ENCODE data around the gene ALX4.

ALX4 gene

DNA sequence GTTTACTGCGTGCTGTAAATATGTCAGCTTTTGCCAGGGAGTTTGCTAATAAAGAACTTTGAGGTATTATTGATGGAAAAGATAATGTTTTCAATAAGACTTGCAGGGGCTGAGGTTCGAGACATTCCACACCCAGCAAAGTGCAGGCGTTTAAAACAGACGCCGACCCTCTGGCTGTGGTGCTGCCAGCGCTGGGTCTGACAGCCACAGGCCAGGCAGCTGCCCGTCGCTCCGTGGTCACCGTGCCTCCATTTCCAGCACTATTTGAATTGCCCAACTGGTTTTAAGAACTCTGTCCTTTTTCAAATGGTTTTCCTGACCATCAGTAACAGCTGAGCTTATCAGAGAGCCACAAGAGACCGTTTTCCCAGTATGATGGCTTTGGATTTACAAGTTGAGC, 28.1 kb upstream of the ALX4 start:
- peak; percentile 40 for DNase-seq (ENCODE audit: extremely low spot score)
- CTCF ChIA-PET, result no interaction called here
- POLR2A ChIA-PET, result no interaction called here
- TF ChIP-seq SUZ12 (IDR thresholded peaks at IDR 0.05), result no peak
- TF ChIP-seq, protein P1, sequence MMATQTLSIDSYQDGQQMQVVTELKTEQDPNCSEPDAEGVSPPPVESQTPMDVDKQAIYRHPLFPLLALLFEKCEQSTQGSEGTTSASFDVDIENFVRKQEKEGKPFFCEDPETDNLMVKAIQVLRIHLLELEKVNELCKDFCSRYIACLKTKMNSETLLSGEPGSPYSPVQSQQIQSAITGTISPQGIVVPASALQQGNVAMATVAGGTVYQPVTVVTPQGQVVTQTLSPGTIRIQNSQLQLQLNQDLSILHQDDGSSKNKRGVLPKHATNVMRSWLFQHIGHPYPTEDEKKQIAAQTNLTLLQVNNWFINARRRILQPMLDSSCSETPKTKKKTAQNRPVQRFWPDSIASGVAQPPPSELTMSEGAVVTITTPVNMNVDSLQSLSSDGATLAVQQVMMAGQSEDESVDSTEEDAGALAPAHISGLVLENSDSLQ (IDR thresholded peaks at IDR 0.05), result peak; percentile 44

DNA sequence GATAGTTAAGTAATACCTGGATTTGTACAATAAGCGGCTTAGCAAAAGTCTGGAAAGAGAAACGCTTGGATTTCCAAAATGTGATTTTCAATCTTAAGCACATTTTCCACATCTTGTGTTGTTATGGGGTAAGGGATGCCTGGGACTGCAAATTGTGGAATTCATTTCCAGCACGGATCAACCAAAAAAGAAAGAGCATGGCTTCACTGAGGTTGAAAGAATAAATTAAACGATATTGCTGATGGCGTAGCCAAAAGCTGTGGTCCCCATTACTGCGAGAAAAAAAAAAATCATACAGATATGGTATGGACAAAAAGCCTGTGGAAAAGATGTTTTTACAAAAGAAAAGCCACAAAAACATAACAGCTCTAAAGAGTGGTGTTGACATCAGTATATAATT, 26.0 kb upstream of the ALX4 start:
- ChIA-PET POLR2A (no interaction called here), CTCF (no interaction called here)
- no peak for DNase-seq (ENCODE audit: extremely low spot score)
- TF ChIP-seq FOXA1 (IDR thresholded peaks at IDR 0.05) (no peak), CTBP1 (IDR thresholded peaks at IDR 0.05; ENCODE audit: borderline replicate concordance) (no peak), ZNF384 (IDR thresholded peaks at IDR 0.05) (no peak), L3MBTL2 (conservative IDR thresholded peaks at IDR 0.05) (no peak), FOXM1 (IDR thresholded peaks at IDR 0.05; ENCODE audit: borderline replicate concordance) (no peak), ELF4 (IDR thresholded peaks at IDR 0.05) (no peak), NFRKB (IDR thresholded peaks at IDR 0.05) (no peak), BHLHE40 (IDR thresholded peaks at IDR 0.05; ENCODE audit: borderline replicate concordance) (no peak), HDGF (IDR thresholded peaks at IDR 0.05; ENCODE audit: borderline replicate concordance) (no peak), TARDBP (IDR thresholded peaks at IDR 0.05) (no peak), FOXK2 (IDR thresholded peaks at IDR 0.05) (no peak), LEF1 (IDR thresholded peaks at IDR 0.05; ENCODE audit: borderline replicate concordance) (no peak), SUZ12 (IDR thresholded peaks at IDR 0.05) (no peak), ARNT (IDR thresholded peaks at IDR 0.05) (no peak), SP1 (IDR thresholded peaks at IDR 0.05) (no peak)
- TF ChIP-seq, protein P1 (IDR thresholded peaks at IDR 0.05), result no peak

DNA sequence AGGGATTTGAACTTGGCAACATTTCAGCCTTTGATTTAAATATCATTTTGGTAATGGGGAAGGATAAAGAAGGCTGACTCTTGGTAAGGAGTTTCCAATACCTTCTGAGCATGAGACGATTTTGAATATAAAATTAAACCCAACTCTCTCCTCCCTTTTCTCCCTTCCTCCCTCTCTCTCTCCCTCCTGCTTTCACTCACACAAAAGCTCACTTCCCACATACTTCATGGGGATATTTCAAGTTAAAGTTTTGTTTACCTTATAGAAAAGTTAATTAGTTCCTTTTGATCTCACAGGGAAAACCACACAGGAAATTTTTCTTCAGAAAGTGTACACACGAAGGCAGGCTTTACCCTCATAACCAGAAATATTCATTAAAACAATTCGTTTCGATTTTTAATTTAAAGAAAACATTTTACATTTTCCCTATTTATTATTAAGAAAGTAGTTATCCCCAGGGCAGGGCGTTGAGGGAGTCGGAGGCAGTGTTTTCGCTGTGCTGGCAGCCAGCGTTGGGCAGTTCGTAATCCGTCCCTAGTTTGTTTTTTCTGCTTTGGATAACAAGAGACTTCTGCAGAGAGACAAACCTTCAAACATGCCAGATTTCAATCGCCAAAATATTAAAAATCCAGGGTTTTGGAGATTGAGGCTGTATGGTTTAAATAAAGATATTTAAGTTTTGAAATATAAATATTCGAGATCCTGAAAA, 25.3 kb upstream of the ALX4 start:
- POLR2A ChIA-PET, result no interaction called here
- no peak for DNase-seq (ENCODE audit: extremely low spot score)
- CTCF ChIA-PET, result no interaction called here
- TF ChIP-seq ZNF384 (IDR thresholded peaks at IDR 0.05) (no peak), FOXM1 (IDR thresholded peaks at IDR 0.05; ENCODE audit: borderline replicate concordance) (no peak), FOXA1 (IDR thresholded peaks at IDR 0.05) (no peak), FOXK2 (IDR thresholded peaks at IDR 0.05) (no peak), SUZ12 (IDR thresholded peaks at IDR 0.05) (no peak), TARDBP (IDR thresholded peaks at IDR 0.05) (no peak), BHLHE40 (IDR thresholded peaks at IDR 0.05; ENCODE audit: borderline replicate concordance) (no peak), ELF4 (IDR thresholded peaks at IDR 0.05) (no peak), LEF1 (IDR thresholded peaks at IDR 0.05; ENCODE audit: borderline replicate concordance) (no peak), L3MBTL2 (conservative IDR thresholded peaks at IDR 0.05) (no peak), HDGF (IDR thresholded peaks at IDR 0.05; ENCODE audit: borderline replicate concordance) (no peak), SP1 (IDR thresholded peaks at IDR 0.05) (no peak), NFRKB (IDR thresholded peaks at IDR 0.05) (no peak), CTBP1 (IDR thresholded peaks at IDR 0.05; ENCODE audit: borderline replicate concordance) (no peak), ARNT (IDR thresholded peaks at IDR 0.05) (no peak)
- TF ChIP-seq, protein P1 (IDR thresholded peaks at IDR 0.05), result no peak

DNA sequence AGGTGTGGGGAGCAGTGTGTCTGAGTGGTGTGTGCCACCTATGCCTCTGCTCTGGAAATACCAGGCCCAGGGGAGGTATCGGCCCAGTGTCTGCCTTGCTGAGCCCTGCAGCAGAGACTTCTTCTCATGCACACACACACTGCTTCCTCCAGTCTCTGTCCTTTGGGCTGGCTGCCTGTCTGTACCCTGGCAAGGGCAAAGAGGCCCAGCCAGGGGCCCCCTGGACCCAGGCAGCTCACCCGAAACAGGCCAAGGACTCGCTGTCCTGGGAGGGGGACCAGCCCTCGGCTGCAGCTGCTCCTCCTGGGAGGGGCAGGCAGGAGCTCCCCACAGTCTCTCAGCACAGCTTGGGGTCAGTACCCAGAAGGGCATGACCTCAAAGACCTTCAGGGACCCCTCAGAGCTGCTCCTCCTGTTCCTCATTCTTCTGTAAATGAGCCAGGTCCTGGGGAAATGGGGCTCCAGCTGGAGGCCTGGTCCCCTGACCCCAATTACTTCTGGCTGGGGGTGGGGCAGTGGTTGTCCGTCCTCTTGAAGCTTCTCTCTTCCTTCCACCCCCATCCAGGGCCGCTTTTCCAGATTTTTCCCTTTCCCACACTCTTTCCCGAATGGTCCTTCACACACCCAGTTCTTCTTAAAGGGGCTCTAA, 24.5 kb upstream of the ALX4 start:
- TF ChIP-seq ARNT (IDR thresholded peaks at IDR 0.05) (no peak), FOXK2 (IDR thresholded peaks at IDR 0.05) (no peak), SUZ12 (IDR thresholded peaks at IDR 0.05) (no peak), BHLHE40 (IDR thresholded peaks at IDR 0.05; ENCODE audit: borderline replicate concordance) (no peak), LEF1 (IDR thresholded peaks at IDR 0.05; ENCODE audit: borderline replicate concordance) (no peak), ELF4 (IDR thresholded peaks at IDR 0.05) (no peak), L3MBTL2 (conservative IDR thresholded peaks at IDR 0.05) (no peak), SP1 (IDR thresholded peaks at IDR 0.05) (no peak), ZNF384 (IDR thresholded peaks at IDR 0.05) (no peak), TARDBP (IDR thresholded peaks at IDR 0.05) (no peak), CTBP1 (IDR thresholded peaks at IDR 0.05; ENCODE audit: borderline replicate concordance) (no peak), FOXM1 (IDR thresholded peaks at IDR 0.05; ENCODE audit: borderline replicate concordance) (no peak)
- TF ChIP-seq, protein P1 (IDR thresholded peaks at IDR 0.05), result no peak
- POLR2A ChIA-PET, result no interaction called here
- DNase-seq (ENCODE audit: extremely low spot score), result no peak
- CTCF ChIA-PET, result interaction anchor here (0.5 kb wide), 1 partner anchor 86 kb away, joined by 3 read pairs; no protein-coding TSS in a partner anchor

DNA sequence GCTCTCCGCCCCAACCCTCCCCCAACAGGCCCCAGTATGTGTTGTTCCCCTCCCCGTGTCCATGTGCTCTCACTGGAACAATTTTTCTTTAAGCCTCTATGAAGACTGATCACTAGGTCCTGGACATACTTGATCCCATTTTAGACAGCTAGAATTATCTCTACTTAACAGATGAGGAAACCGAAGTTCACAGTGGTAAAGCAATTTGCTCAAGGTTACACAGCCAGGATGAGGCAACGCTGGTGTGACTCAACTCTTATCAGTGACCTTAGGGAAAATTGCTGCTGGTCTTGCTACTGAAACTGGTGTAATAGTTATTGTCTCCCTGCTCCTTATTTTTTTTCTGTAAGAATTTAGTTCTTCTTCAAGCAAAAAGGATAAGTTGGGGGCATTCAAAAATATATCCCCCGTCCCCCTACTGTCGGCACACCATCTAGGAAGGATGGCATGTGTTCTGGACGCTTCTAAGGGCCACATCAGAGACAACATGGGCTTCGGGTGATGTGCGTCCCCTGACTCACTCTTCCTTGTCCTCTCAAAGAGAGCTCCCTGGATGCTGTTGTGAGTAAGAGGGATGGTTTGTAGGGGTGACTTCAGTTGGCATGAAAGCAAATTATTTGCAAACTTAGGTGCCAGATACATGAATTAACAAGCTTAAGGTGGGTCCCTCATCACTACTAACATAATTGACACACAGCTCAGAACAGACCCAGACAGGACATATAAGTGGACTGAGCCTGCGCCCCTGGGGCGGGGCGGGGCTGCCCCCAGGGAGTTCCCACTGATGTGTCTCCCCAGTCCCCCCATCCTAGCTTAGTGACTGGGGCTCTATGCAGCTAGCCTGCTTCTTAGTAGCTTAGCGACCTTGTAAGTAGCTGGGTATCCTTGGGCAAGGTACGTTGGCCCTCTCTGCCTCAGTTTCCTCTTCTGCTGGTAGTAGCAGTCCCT, 23.6 kb upstream of the ALX4 start:
- POLR2A ChIA-PET, result interaction anchor here (0.6 kb wide), 1 partner anchor 24 kb away, joined by 3 read pairs; no protein-coding TSS in a partner anchor
- CTCF ChIA-PET, result no interaction called here
- no peak for DNase-seq (ENCODE audit: extremely low spot score)
- TF ChIP-seq SP1 (IDR thresholded peaks at IDR 0.05), result no peak
- TF ChIP-seq, protein P1 (IDR thresholded peaks at IDR 0.05), result no peak
- no peak for TF ChIP-seq LEF1 (IDR thresholded peaks at IDR 0.05; ENCODE audit: borderline replicate concordance)
- TF ChIP-seq HDGF (IDR thresholded peaks at IDR 0.05; ENCODE audit: borderline replicate concordance), result no peak
- no peak for TF ChIP-seq BHLHE40 (IDR thresholded peaks at IDR 0.05; ENCODE audit: borderline replicate concordance)
- no peak for TF ChIP-seq NFRKB (IDR thresholded peaks at IDR 0.05)
- no peak for TF ChIP-seq FOXA1 (IDR thresholded peaks at IDR 0.05)
- no peak for TF ChIP-seq CTBP1 (IDR thresholded peaks at IDR 0.05; ENCODE audit: borderline replicate concordance)
- no peak for TF ChIP-seq ELF4 (IDR thresholded peaks at IDR 0.05)
- no peak for TF ChIP-seq ARNT (IDR thresholded peaks at IDR 0.05)
- TF ChIP-seq L3MBTL2 (conservative IDR thresholded peaks at IDR 0.05), result no peak
